ENCODE measurements around the gene THAP5.
A peak's percentile ranks its signal among the peaks of the same experiment; 100 is the strongest.

The THAP5 gene

GRCh38 chr7:108569381-108570145 is at the start of gene THAP5, which contains the start of gene DNAJB9:
THAP5 (minus strand) TSS chr7:108569706; CDS start chr7:108569569, 137 bp downstream.
DNAJB9 (plus strand) TSS chr7:108569874; CDS start chr7:108571727, 1,853 bp downstream.
- DNase-seq: peak; percentile 100

GRCh38 chr7:108618056-108618455 is 48.5 kb upstream of the THAP5 start:
- DNase-seq: no peak

- no peak for DNase-seq
These were observed 45.4 kb upstream of the THAP5 start for GRCh38 chr7:108614896-108615295.

- no peak for DNase-seq
These were observed 44.5 kb upstream of the THAP5 start for GRCh38 chr7:108613949-108614381.

GRCh38 chr7:108613147-108613948 is 43.8 kb upstream of the THAP5 start:
- DNase-seq: peak; percentile 50

- no peak for DNase-seq
These were observed 41.8 kb upstream of the THAP5 start for GRCh38 chr7:108611268-108611667.

GRCh38 chr7:108609643-108610042 is 40.1 kb upstream of the THAP5 start:
- DNase-seq: no peak

- DNase-seq: peak; percentile 53
These were observed 36.2 kb upstream of the THAP5 start for GRCh38 chr7:108605559-108606201.

- DNase-seq: no peak
These were observed 35.0 kb upstream of the THAP5 start for GRCh38 chr7:108604307-108605077.

- no peak for DNase-seq
These were observed 34.3 kb upstream of the THAP5 start for GRCh38 chr7:108603656-108604306.

- no peak for DNase-seq
These were observed 30.9 kb upstream of the THAP5 start for GRCh38 chr7:108600399-108600798.

- DNase-seq: no peak
These were observed 29.5 kb upstream of the THAP5 start for GRCh38 chr7:108598914-108599580.

GRCh38 chr7:108598153-108598552 is 28.6 kb upstream of the THAP5 start:
- no peak for DNase-seq

GRCh38 chr7:108596560-108596959 is 27.1 kb upstream of the THAP5 start:
- DNase-seq: no peak

- DNase-seq: no peak
These were observed 23.2 kb upstream of the THAP5 start for GRCh38 chr7:108592646-108593201.

- no peak for DNase-seq
These were observed 21.1 kb upstream of the THAP5 start for GRCh38 chr7:108590606-108591005.

- DNase-seq: no peak
These were observed 20.4 kb upstream of the THAP5 start for GRCh38 chr7:108589874-108590273.

GRCh38 chr7:108589199-108589598 is 19.7 kb upstream of the THAP5 start:
- no peak for DNase-seq

GRCh38 chr7:108586274-108586710 is 16.8 kb upstream of the THAP5 start:
- no peak for DNase-seq

- no peak for DNase-seq
These were observed 16.3 kb upstream of the THAP5 start for GRCh38 chr7:108585843-108586242.

GRCh38 chr7:108584211-108584610 is 14.7 kb upstream of the THAP5 start:
- no peak for DNase-seq

Data from activated CD4-positive, alpha-beta T cell treated with anti-CD3 and anti-CD28 coated beads, Interleukin-2, Interleukin-6, amounts not matched to agents 100 ng/mL and 50 ng/mL, durations not matched to agents 16 hours and 8 hours (primary cell).